ENCODE data around the gene WDR36.

Gene WDR36

GRCh38 chr5:111106320-111106948 lies 14.3 kb downstream of the WDR36 start:
- no peak for DNase-seq (ENCODE audit: low read depth)

GRCh38 chr5:111107371-111107770 lies 15.2 kb downstream of the WDR36 start:
- no peak for DNase-seq (ENCODE audit: low read depth)

GRCh38 chr5:111111956-111112355 lies 19.8 kb downstream of the WDR36 start:
- DNase-seq (ENCODE audit: low read depth): no peak

- no peak for DNase-seq (ENCODE audit: low read depth)
These were observed 21.5 kb downstream of the WDR36 start for GRCh38 chr5:111113678-111114077.

- DNase-seq (ENCODE audit: low read depth): no peak
These were observed 23.1 kb downstream of the WDR36 start for GRCh38 chr5:111115229-111115628.

GRCh38 chr5:111116550-111116949 lies 24.4 kb downstream of the WDR36 start:
- no peak for DNase-seq (ENCODE audit: low read depth)

- DNase-seq (ENCODE audit: low read depth): no peak
These were observed 25.0 kb downstream of the WDR36 start for GRCh38 chr5:111117136-111117535.

GRCh38 chr5:111119221-111119620 lies 27.1 kb downstream of the WDR36 start:
- no peak for DNase-seq (ENCODE audit: low read depth)

GRCh38 chr5:111119856-111120255 lies 27.7 kb downstream of the WDR36 start:
- no peak for DNase-seq (ENCODE audit: low read depth)

GRCh38 chr5:111120911-111121310 lies 28.8 kb downstream of the WDR36 start:
- no peak for DNase-seq (ENCODE audit: low read depth)

GRCh38 chr5:111121926-111122325 lies 29.8 kb downstream of the WDR36 start:
- DNase-seq (ENCODE audit: low read depth): no peak

GRCh38 chr5:111122398-111122797 lies 30.2 kb downstream of the WDR36 start:
- peak; percentile 12 for DNase-seq (ENCODE audit: low read depth)

- DNase-seq (ENCODE audit: low read depth): no peak
These were observed 32.6 kb downstream of the WDR36 start for GRCh38 chr5:111124793-111125192.

- DNase-seq (ENCODE audit: low read depth): no peak
These were observed 34.7 kb downstream of the WDR36 start for GRCh38 chr5:111126896-111127295.

GRCh38 chr5:111127453-111128195 lies 35.5 kb downstream of the WDR36 start:
- DNase-seq (ENCODE audit: low read depth): peak; percentile 48

GRCh38 chr5:111129938-111130337 lies 37.8 kb downstream of the WDR36 start:
- peak; percentile 73 for DNase-seq (ENCODE audit: low read depth)

GRCh38 chr5:111131356-111131755 lies 39.2 kb downstream of the WDR36 start:
- DNase-seq (ENCODE audit: low read depth): no peak

GRCh38 chr5:111132076-111132475 lies 39.9 kb downstream of the WDR36 start:
- no peak for DNase-seq (ENCODE audit: low read depth)

GRCh38 chr5:111132731-111133435 lies 40.7 kb downstream of the WDR36 start:
- DNase-seq (ENCODE audit: low read depth): no peak

- DNase-seq (ENCODE audit: low read depth): no peak
These were observed 41.2 kb downstream of the WDR36 start for GRCh38 chr5:111133436-111133751.

- DNase-seq (ENCODE audit: low read depth): peak; percentile 78
These were observed 41.9 kb downstream of the WDR36 start for GRCh38 chr5:111134087-111134486.

GRCh38 chr5:111134864-111135263 lies 42.7 kb downstream of the WDR36 start:
- no peak for DNase-seq (ENCODE audit: low read depth)

GRCh38 chr5:111135363-111135762 lies 43.2 kb downstream of the WDR36 start:
- DNase-seq (ENCODE audit: low read depth): no peak
